Epithelial cell of proximal tubule (primary cell): Measurements from ENCODE around the gene MCTP1. TPM values are rescaled to one million over a fixed set of nuclear protein-coding genes. Genes with fewer than 3 reads are reported as not detected.

ENCODE experiments used
- DNase-seq: peaks from one replicate; pipeline ENCODE4 v3.0.0-alpha.2; 2011; ENCODE audit warnings: low read depth
- H3K4me3 ChIP-seq: 2 replicates; pipeline ENCODE4 v1.5.1; 2011; ENCODE audit warnings: low read depth, mild to moderate bottlenecking, low read length
- total RNA-seq: library from RNA; depleted of rRNA; stranded (reverse); fragments of >200 nt; gene quantifications from 2 replicates; pipeline ENCODE4 v1.2.3, GENCODE V29; 2015
- TF ChIP-seq, protein P1 (sequence below): conservative IDR thresholded peaks from 2 replicates; pipeline ENCODE4 v1.5.1; 2012; ENCODE audit warnings: low read depth, mild to moderate bottlenecking, low read length

The MCTP1 gene
- total RNA-seq, 1 donor from 2014 or later, result 9.7 TPM

DNA sequence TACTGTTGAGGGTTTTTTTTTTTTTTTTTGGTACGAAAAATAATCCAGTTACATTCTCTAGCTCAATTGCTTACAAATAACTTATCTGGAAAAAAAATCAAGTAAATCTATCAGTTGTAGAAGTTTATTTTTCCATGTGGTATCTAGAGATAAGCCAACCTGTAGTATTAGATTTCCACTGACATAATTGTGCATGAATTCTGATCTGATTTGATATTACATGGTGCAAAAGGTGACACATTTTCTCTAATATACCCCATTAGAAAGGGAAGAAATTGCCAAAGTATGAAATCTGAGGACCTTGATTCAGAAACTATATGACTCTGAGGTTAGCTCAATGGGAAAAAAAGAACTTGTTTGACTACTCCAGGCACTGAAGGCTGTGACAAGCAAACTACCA is 524.9 kb downstream of the MCTP1 start:
- DNase-seq, result no peak
- TF ChIP-seq, protein P1, sequence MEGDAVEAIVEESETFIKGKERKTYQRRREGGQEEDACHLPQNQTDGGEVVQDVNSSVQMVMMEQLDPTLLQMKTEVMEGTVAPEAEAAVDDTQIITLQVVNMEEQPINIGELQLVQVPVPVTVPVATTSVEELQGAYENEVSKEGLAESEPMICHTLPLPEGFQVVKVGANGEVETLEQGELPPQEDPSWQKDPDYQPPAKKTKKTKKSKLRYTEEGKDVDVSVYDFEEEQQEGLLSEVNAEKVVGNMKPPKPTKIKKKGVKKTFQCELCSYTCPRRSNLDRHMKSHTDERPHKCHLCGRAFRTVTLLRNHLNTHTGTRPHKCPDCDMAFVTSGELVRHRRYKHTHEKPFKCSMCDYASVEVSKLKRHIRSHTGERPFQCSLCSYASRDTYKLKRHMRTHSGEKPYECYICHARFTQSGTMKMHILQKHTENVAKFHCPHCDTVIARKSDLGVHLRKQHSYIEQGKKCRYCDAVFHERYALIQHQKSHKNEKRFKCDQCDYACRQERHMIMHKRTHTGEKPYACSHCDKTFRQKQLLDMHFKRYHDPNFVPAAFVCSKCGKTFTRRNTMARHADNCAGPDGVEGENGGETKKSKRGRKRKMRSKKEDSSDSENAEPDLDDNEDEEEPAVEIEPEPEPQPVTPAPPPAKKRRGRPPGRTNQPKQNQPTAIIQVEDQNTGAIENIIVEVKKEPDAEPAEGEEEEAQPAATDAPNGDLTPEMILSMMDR, result no peak
- H3K4me3 ChIP-seq, result no peak overlapping the region

DNA sequence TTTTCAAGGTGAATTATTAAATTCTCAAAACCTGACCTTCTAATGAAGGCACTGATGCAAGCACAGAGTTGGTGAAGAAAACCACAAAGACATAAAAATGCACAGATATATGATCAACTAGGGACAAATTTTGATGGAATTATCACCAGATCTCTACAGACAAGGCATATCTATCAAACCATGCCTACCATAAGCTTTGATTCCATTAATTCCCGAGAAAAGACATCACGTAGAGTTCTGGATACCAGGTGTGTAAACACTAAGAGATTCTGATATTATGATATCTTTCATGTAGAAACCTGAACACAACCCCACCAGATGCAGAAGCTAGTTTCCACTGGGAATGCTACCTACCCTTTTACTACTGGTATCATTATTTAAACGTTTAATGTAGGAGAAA is 525.9 kb downstream of the MCTP1 start:
- no peak for DNase-seq
- TF ChIP-seq, protein P1, result no peak
- no peak overlapping the region for H3K4me3 ChIP-seq

DNA sequence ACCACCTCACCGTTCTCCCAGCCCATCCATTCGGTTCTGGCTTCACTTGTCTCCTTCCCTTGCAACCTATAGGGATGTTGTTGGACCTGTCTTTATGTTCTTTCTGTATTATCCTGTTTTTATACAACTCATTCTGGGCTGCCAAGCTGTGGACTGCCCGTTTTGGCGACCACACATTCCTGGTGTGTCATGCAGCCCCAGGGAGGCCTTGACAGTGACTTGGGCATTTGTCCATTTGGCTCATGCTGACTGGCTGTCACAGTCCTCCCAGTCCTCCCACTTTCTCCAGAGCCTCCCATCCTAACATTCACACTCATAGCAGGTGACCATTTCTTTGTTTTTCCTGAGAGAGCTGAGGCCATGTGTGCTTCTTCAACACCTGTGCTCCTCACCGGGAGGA is 530.1 kb downstream of the MCTP1 start:
- H3K4me3 ChIP-seq, result no peak overlapping the region
- TF ChIP-seq, protein P1, result no peak
- no peak for DNase-seq

DNA sequence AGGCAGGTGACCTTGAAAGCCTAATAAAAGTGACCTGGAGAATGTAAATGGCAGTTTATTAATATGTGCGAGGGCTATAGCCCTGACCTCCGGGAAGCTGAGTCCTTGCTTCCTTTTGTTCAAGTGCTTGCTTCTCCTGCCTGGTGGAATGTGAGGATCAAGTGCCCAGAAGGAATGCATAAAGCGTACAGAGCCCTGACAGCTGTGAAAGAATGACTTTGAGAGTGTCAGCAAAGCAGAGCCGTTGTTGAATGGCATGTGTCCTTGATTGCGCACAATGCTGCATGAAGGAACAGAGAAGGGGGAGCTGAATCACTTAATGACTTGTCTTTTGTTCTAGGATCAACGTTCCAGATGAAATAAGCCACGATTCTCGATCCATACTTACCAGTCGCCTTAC is 533.4 kb downstream of the MCTP1 start:
- TF ChIP-seq, protein P1, result no peak
- H3K4me3 ChIP-seq, result no peak overlapping the region
- DNase-seq, result no peak

DNA sequence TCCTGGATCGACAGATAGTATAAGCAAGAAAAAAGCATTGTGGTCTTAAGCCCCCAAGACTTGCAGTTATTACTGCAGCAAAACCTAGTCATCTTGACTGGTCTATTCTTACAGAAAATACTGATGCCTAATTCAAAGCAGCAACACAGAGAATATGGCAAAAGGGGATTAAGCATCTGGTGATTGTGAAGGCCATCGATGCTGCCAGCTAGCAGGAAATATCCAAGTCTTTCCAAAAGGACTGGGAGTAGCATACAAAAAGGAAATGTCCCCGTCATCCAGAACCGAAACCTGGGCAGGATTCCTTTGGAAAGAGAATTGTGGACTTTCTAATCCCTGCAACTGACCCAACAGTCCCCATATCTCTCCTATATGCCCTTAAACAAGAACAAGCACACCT is 534.2 kb downstream of the MCTP1 start:
- H3K4me3 ChIP-seq, result no peak overlapping the region
- no peak for DNase-seq
- TF ChIP-seq, protein P1, result no peak

DNA sequence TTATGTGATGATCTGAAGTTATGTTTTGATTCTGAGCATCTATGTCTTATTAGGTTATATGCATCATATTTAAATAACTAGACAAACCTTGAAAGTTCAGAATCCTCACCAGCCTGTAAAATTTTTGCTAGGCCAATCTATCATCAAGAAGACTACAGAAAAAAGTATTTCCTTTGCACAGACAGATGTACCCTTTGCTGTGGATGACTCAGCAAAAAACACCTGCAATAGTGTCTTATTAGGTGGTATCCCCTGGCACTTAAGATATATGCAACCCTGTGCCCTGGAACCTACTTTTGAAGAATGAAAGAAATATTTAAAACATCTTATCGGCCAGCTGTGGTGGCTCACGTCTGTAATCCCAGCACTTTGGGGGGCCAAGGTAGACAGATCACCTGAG is 535.9 kb downstream of the MCTP1 start:
- no peak for DNase-seq
- H3K4me3 ChIP-seq, result no peak overlapping the region
- TF ChIP-seq, protein P1, result no peak

DNA sequence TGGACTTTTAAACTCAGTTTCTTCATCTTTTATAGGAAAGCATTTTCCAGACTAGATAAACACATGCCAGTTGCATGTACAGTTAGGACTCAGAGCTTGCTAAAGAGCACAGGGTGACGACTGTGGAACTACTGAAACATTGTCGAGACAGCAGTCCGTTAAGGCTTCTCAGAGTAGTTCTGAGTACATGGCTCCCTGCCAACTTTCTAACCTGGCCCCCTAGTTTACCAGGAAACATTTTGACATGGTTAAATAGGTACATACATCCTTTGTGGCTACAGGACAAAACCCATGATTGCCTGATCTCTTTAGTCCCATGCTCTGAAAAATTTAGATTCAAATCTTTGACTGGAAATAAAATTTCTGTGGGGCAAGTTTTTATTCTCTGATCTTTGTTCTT is 536.7 kb downstream of the MCTP1 start:
- DNase-seq, result no peak
- H3K4me3 ChIP-seq, result no peak overlapping the region
- TF ChIP-seq, protein P1, result no peak
